Activated T-cell treated with anti-CD3 and anti-CD28 coated beads, Interleukin-2, amount 50 U/mL, for 24 hours (primary cell): ENCODE measurements around the gene RAB6A.
"Not testable (repeated sequence)": the region's sequence is repeated elsewhere in the genome, so short reads cannot be mapped to it uniquely, and the experiment has no call there.

Experiments
- DNase-seq: peaks from one replicate; pipeline ENCODE4 v3.0.0-alpha.2; 2020
- H3K27ac Mint-ChIP-seq: 2 replicates; pipeline ENCODE4 v1.8.0; 2020; ENCODE audit warnings: mild to moderate bottlenecking, mixed read lengths
- H3K27me3 Mint-ChIP-seq: 2 replicates; pipeline ENCODE4 v1.8.0; 2020; ENCODE audit warnings: mixed read lengths
- H3K36me3 Mint-ChIP-seq: 2 replicates; pipeline ENCODE4 v1.8.0; 2020; ENCODE audit warnings: low read depth, mixed read lengths
- H3K4me1 Mint-ChIP-seq: 2 replicates; pipeline ENCODE4 v1.8.0; 2020; ENCODE audit warnings: low read depth, mixed read lengths
- H3K4me3 Mint-ChIP-seq: 2 replicates; pipeline ENCODE4 v1.8.0; 2020; ENCODE audit warnings: mild to moderate bottlenecking, moderate library complexity, mixed read lengths
- H3K9me3 Mint-ChIP-seq: 2 replicates; pipeline ENCODE4 v1.8.0; 2020; ENCODE audit warnings: mixed read lengths

The RAB6A gene

GRCh38 chr11:73760679-73761402 lies at the start of gene RAB6A:
Gene RAB6A, minus strand, starts transcription at chr11:73761074. Its CDS starts 439 bp downstream, at chr11:73760635.
- Mint-ChIP-seq H3K4me3 (peak within 1 kb of the TSS; percentile 90), H3K4me1 (peaks cover 31% of the 10 kb centered on the region), H3K27ac (peak within 1 kb of the TSS; percentile 96), H3K36me3 (peaks cover 10% of the 10 kb centered on the region), H3K27me3 (no peaks in the 10 kb centered on the region), H3K9me3 (no peaks in the 10 kb centered on the region)
- DNase-seq, result peak; percentile 99

- Mint-ChIP-seq H3K27me3 (no peaks in the 10 kb centered on the region), H3K27ac (no peak overlapping the region), H3K9me3 (no peaks in the 10 kb centered on the region), H3K36me3 (peaks cover 67% of the 10 kb centered on the region), H3K4me1 (peaks cover 9% of the 10 kb centered on the region), H3K4me3 (no peak overlapping the region)
- DNase-seq, result no peak
Measured at GRCh38 chr11:73810637-73811036, 49.8 kb upstream of the RAB6A start.

GRCh38 chr11:73808052-73808451 lies 47.2 kb upstream of the RAB6A start:
- H3K4me3 Mint-ChIP-seq, result no peak overlapping the region
- H3K27ac Mint-ChIP-seq, result no peak overlapping the region
- peaks cover 63% of the 10 kb centered on the region for H3K36me3 Mint-ChIP-seq
- H3K4me1 Mint-ChIP-seq, result peaks cover 5% of the 10 kb centered on the region
- H3K27me3 Mint-ChIP-seq, result no peaks in the 10 kb centered on the region
- no peaks in the 10 kb centered on the region for H3K9me3 Mint-ChIP-seq
- no peak for DNase-seq

GRCh38 chr11:73804712-73805111 lies 43.8 kb upstream of the RAB6A start:
- no peak overlapping the region for H3K4me3 Mint-ChIP-seq
- H3K27ac Mint-ChIP-seq, result no peak overlapping the region
- peaks cover 3% of the 10 kb centered on the region for H3K4me1 Mint-ChIP-seq
- peaks cover 49% of the 10 kb centered on the region for H3K36me3 Mint-ChIP-seq
- DNase-seq, result no peak
- no peaks in the 10 kb centered on the region for H3K9me3 Mint-ChIP-seq
- no peaks in the 10 kb centered on the region for H3K27me3 Mint-ChIP-seq

- H3K27me3 Mint-ChIP-seq, result no peaks in the 10 kb centered on the region
- H3K36me3 Mint-ChIP-seq, result peaks cover 32% of the 10 kb centered on the region
- no peak overlapping the region for H3K27ac Mint-ChIP-seq
- H3K4me3 Mint-ChIP-seq, result no peak overlapping the region
- peaks cover 3% of the 10 kb centered on the region for H3K4me1 Mint-ChIP-seq
- DNase-seq, result no peak
- H3K9me3 Mint-ChIP-seq, result no peaks in the 10 kb centered on the region
Measured at GRCh38 chr11:73801136-73801535, 40.3 kb upstream of the RAB6A start.

- Mint-ChIP-seq H3K4me3 (no peak overlapping the region), H3K4me1 (no peaks in the 10 kb centered on the region), H3K36me3 (peaks cover 29% of the 10 kb centered on the region), H3K27me3 (no peaks in the 10 kb centered on the region), H3K9me3 (no peaks in the 10 kb centered on the region), H3K27ac (no peak overlapping the region)
- no peak for DNase-seq
Measured at GRCh38 chr11:73800276-73800806, 39.5 kb upstream of the RAB6A start.

GRCh38 chr11:73797457-73797856 lies 36.6 kb upstream of the RAB6A start:
- Mint-ChIP-seq H3K4me3 (no peak overlapping the region), H3K9me3 (no peaks in the 10 kb centered on the region), H3K27ac (no peak overlapping the region), H3K36me3 (peaks cover 35% of the 10 kb centered on the region), H3K4me1 (peaks cover 3% of the 10 kb centered on the region), H3K27me3 (no peaks in the 10 kb centered on the region)
- DNase-seq, result no peak

GRCh38 chr11:73795925-73796632 lies 35.2 kb upstream of the RAB6A start:
- Mint-ChIP-seq H3K4me3 (no peak overlapping the region), H3K9me3 (no peaks in the 10 kb centered on the region), H3K27me3 (no peaks in the 10 kb centered on the region), H3K4me1 (peaks cover 12% of the 10 kb centered on the region), H3K27ac (no peak overlapping the region), H3K36me3 (peaks cover 42% of the 10 kb centered on the region)
- no peak for DNase-seq

- peaks cover 25% of the 10 kb centered on the region for H3K4me1 Mint-ChIP-seq
- H3K9me3 Mint-ChIP-seq, result no peaks in the 10 kb centered on the region
- no peak overlapping the region for H3K4me3 Mint-ChIP-seq
- no peak for DNase-seq
- H3K27ac Mint-ChIP-seq, result peak overlapping the region; percentile 17
- H3K27me3 Mint-ChIP-seq, result no peaks in the 10 kb centered on the region
- H3K36me3 Mint-ChIP-seq, result peaks cover 47% of the 10 kb centered on the region
Measured at GRCh38 chr11:73792584-73792983, 31.7 kb upstream of the RAB6A start.

- peaks cover 28% of the 10 kb centered on the region for H3K4me1 Mint-ChIP-seq
- H3K9me3 Mint-ChIP-seq, result no peaks in the 10 kb centered on the region
- H3K4me3 Mint-ChIP-seq, result peak overlapping the region; percentile 99
- no peaks in the 10 kb centered on the region for H3K27me3 Mint-ChIP-seq
- no peak for DNase-seq
- H3K27ac Mint-ChIP-seq, result peak overlapping the region; percentile 99
- peaks cover 32% of the 10 kb centered on the region for H3K36me3 Mint-ChIP-seq
Measured at GRCh38 chr11:73789279-73789670, 28.4 kb upstream of the RAB6A start.

- Mint-ChIP-seq H3K27ac (peak within 1 kb of the TSS; percentile 99), H3K36me3 (peaks cover 29% of the 10 kb centered on the region), H3K4me3 (peak within 1 kb of the TSS; percentile 99), H3K9me3 (no peaks in the 10 kb centered on the region), H3K27me3 (no peaks in the 10 kb centered on the region), H3K4me1 (peaks cover 25% of the 10 kb centered on the region)
- DNase-seq, result peak; percentile 93
Measured at GRCh38 chr11:73787643-73788558, 27.0 kb upstream of the RAB6A start, which contains the start of gene MRPL48. Gene MRPL48, plus strand, starts transcription at chr11:73787874. Its CDS starts 98 bp downstream, at chr11:73787972.

GRCh38 chr11:73787051-73787642 lies 26.3 kb upstream of the RAB6A start:
- Mint-ChIP-seq H3K9me3 (no peaks in the 10 kb centered on the region), H3K4me1 (peaks cover 22% of the 10 kb centered on the region), H3K4me3 (peak overlapping the region; percentile 99), H3K27me3 (no peaks in the 10 kb centered on the region), H3K27ac (peak overlapping the region; percentile 99), H3K36me3 (peaks cover 25% of the 10 kb centered on the region)
- peak; percentile 48 for DNase-seq

GRCh38 chr11:73785467-73785866 lies 24.6 kb upstream of the RAB6A start:
- not testable (repeated sequence) for H3K9me3 Mint-ChIP-seq, H3K4me3 Mint-ChIP-seq, H3K27ac Mint-ChIP-seq, H3K27me3 Mint-ChIP-seq, DNase-seq
- H3K4me1 Mint-ChIP-seq, result peaks cover 18% of the 10 kb centered on the region
- H3K36me3 Mint-ChIP-seq, result peaks cover 17% of the 10 kb centered on the region

GRCh38 chr11:73784734-73785133 lies 23.9 kb upstream of the RAB6A start:
- Mint-ChIP-seq H3K4me1 (peaks cover 20% of the 10 kb centered on the region), H3K27ac (no peak overlapping the region), H3K27me3 (no peaks in the 10 kb centered on the region), H3K36me3 (peaks cover 17% of the 10 kb centered on the region), H3K9me3 (no peaks in the 10 kb centered on the region), H3K4me3 (no peak overlapping the region)
- no peak for DNase-seq
